H1 (cell line): Measurements from ENCODE around the gene PCDHA13. TPM values are rescaled to one million over a fixed set of nuclear protein-coding genes. Genes with fewer than 3 reads are reported as not detected.
A peak's percentile ranks its signal among the peaks of the same experiment; 100 is the strongest.

Experiments
- ASH2L ChIP-seq: fragments of 200-600, 300-600 bp; sonication (generic); IDR thresholded peaks from one replicate; pipeline ENCODE4 v1.7.1; 2017; ENCODE audit warnings: low read length
- BACH1 ChIP-seq: IDR thresholded peaks from 2 replicates; pipeline ENCODE4 v1.6.1; 2012; ENCODE audit warnings: low read length, improper control_type of control experiment
- BCL11A ChIP-seq, 2 experiments: IDR thresholded peaks; one replicate each; pipeline ENCODE4 v1.6.1; 2011; ENCODE audit warnings: low read depth in 2 of 2, low read length in 2 of 2, mild to moderate bottlenecking in 2 of 2
- CEBPB ChIP-seq: IDR thresholded peaks from 2 replicates; pipeline ENCODE4 v1.6.1; 2012; ENCODE audit warnings: low read depth, low read length
- CHD1 ChIP-seq: IDR thresholded peaks from 2 replicates; pipeline ENCODE4 v1.6.1; 2012; ENCODE audit warnings: low read depth, low read length, improper control_type of control experiment
- CTBP2 ChIP-seq: IDR thresholded peaks from 2 replicates; pipeline ENCODE4 v1.7.0; 2011; ENCODE audit warnings: borderline replicate concordance, mild to moderate bottlenecking, moderate library complexity, mixed read lengths, low read length; ENCODE audit not compliant: insufficient read depth, insufficient read length
- CTCF ChIP-seq, 3 experiments: IDR thresholded peaks; 1 replicate in 2 of 3; 2 replicates in 1 of 3; pipeline versions ENCODE4 v1.5.1 to v1.6.1; 2011; ENCODE audit warnings: low read length in 3 of 3, mild to moderate bottlenecking in 3 of 3, inconsistent platforms in 2 of 3, low read depth in 1 of 3, moderate library complexity in 1 of 3; ENCODE audit not compliant: insufficient read depth in 1 of 3; ENCODE audit errors: control extremely low read depth in 1 of 3
- EGR1 ChIP-seq: IDR thresholded peaks from 2 replicates; pipeline ENCODE4 v1.6.1; 2011; ENCODE audit warnings: low read depth, low read length, borderline replicate concordance
- GABPA ChIP-seq: IDR thresholded peaks from 2 replicates; pipeline ENCODE4 v1.6.1; 2011; ENCODE audit warnings: mild to moderate bottlenecking, low read length, moderate library complexity, borderline replicate concordance; ENCODE audit not compliant: insufficient read depth
- KDM5A ChIP-seq: fragments of 200-600 bp; IDR thresholded peaks from 2 replicates; pipeline ENCODE4 v1.7.1; 2012; ENCODE audit warnings: mild to moderate bottlenecking, low read length, inconsistent platforms, mixed read lengths
- MAFK ChIP-seq: IDR thresholded peaks from 2 replicates; pipeline ENCODE4 v1.6.1; 2012; ENCODE audit warnings: low read depth, mild to moderate bottlenecking, improper control_type of control experiment, low read length
- POLR2A ChIP-seq, 2 experiments: IDR thresholded peaks; 1 replicate in 1 of 2; 2 replicates in 1 of 2; pipeline ENCODE4 v1.6.1; 2011; ENCODE audit warnings: low read depth in 2 of 2, low read length in 2 of 2, mild to moderate bottlenecking in 2 of 2; ENCODE audit errors: control extremely low read depth in 1 of 2
- POU5F1 ChIP-seq: IDR thresholded peaks from 2 replicates; pipeline ENCODE4 v1.6.1; 2011; ENCODE audit warnings: low read depth, mild to moderate bottlenecking, low read length, moderate library complexity
- RAD21 ChIP-seq, 2 experiments: IDR thresholded peaks in 1 of 2; conservative IDR thresholded peaks in 1 of 2; 2 replicates each; pipeline ENCODE4 v1.6.1; 2011; ENCODE audit warnings: low read depth in 2 of 2, low read length in 2 of 2, improper control_type of control experiment in 1 of 2, inconsistent platforms in 1 of 2, mild to moderate bottlenecking in 1 of 2, moderate library complexity in 1 of 2
- RXRA ChIP-seq: IDR thresholded peaks from 2 replicates; pipeline ENCODE4 v1.6.1; 2011; ENCODE audit warnings: low read depth, mild to moderate bottlenecking, low read length, moderate library complexity; ENCODE audit not compliant: insufficient read depth
- SIX5 ChIP-seq: IDR thresholded peaks from 2 replicates; pipeline ENCODE4 v1.6.1; 2011; ENCODE audit warnings: mild to moderate bottlenecking, low read depth, low read length
- SP1 ChIP-seq: IDR thresholded peaks from 2 replicates; pipeline ENCODE4 v1.6.1; 2011; ENCODE audit warnings: low read depth, low read length
- SP2 ChIP-seq: IDR thresholded peaks from 2 replicates; pipeline ENCODE4 v1.6.1; 2012; ENCODE audit warnings: mild to moderate bottlenecking, low read length, inconsistent platforms
- SRF ChIP-seq: IDR thresholded peaks from 2 replicates; pipeline ENCODE4 v1.6.1; 2011; ENCODE audit warnings: mild to moderate bottlenecking, low read depth, low read length, moderate library complexity
- TBP ChIP-seq: IDR thresholded peaks from 2 replicates; pipeline ENCODE4 v1.6.1; 2011; ENCODE audit warnings: low read depth, low read length, improper control_type of control experiment
- TCF12 ChIP-seq: IDR thresholded peaks from 2 replicates; pipeline ENCODE4 v1.6.1; 2011; ENCODE audit warnings: low read depth, mild to moderate bottlenecking, low read length
- USF2 ChIP-seq: IDR thresholded peaks from 2 replicates; pipeline ENCODE4 v1.6.1; 2011; ENCODE audit warnings: low read length, improper control_type of control experiment
- YY1 ChIP-seq: IDR thresholded peaks from 2 replicates; pipeline ENCODE4 v1.6.1; 2011; ENCODE audit warnings: low read depth, mild to moderate bottlenecking, low read length
- polyA plus RNA-seq, 7 experiments: library from polyadenylated mRNA; depleted of rRNA in 3 of 7; stranded (reverse) in 5 of 7; unstranded in 2 of 7; fragments of >200 nt in 5 of 7; fragments of 200-250 nt in 2 of 7; gene quantifications; 1 replicate in 5 of 7; 2 replicates in 1 of 7; 4 replicates in 1 of 7; pipeline versions ENCODE4 v1.2.1 to v1.2.3, GENCODE V29; 2011 to 2013; ENCODE audit warnings: missing spikeins in 2 of 7, mixed read lengths in 2 of 7
- total RNA-seq: library from RNA; stranded (reverse); fragmentation: NEBNext Ultra II Directional; extraction: Animal tissue kit (Norgen Biotek cat#: 25700); gene quantifications from 2 replicates; pipeline ENCODE4 v1.2.1, GENCODE V29; 2021

The PCDHA13 gene
- total and polyA plus RNA-seq, 2 of the 8 experiments (the other 6 are each of a cell fraction or from before 2014, with no cell fraction given), result 1.2 to 1.3 TPM

- TF ChIP-seq TBP, result no peak
- TF ChIP-seq YY1, result no peak
- no peak for TF ChIP-seq BCL11A (IDR thresholded peaks at IDR 0.05; ENCODE audit: low read depth in 2 of 2, low read length in 2 of 2)
- TF ChIP-seq CTCF (IDR thresholded peaks at IDR 0.05; ENCODE audit: control extremely low read depth in 1 of 3, insufficient read depth in 1 of 3, low read depth in 1 of 3, low read length in 3 of 3), result peak; percentile 19 to 57 (median 52); a peak in 3 of 4 replicates
- no peak for TF ChIP-seq TCF12
- peak; percentile 66 to 67 for TF ChIP-seq RAD21 (IDR thresholded peaks at IDR 0.05 in 1 of 2, conservative IDR thresholded peaks at IDR 0.05 in 1 of 2; ENCODE audit: low read depth in 2 of 2, low read length in 2 of 2)
- no peak for TF ChIP-seq GABPA
- TF ChIP-seq BACH1, result no peak
- no peak for TF ChIP-seq SP1
- no peak for TF ChIP-seq POLR2A (IDR thresholded peaks at IDR 0.05; ENCODE audit: control extremely low read depth in 1 of 2, low read depth in 2 of 2, low read length in 2 of 2)
- TF ChIP-seq CEBPB, result no peak
- TF ChIP-seq SRF, result no peak
- no peak for TF ChIP-seq KDM5A
- no peak for TF ChIP-seq MAFK
- no peak for TF ChIP-seq ASH2L
- no peak for TF ChIP-seq CHD1
- no peak for TF ChIP-seq SIX5
- TF ChIP-seq POU5F1, result no peak
- TF ChIP-seq EGR1, result no peak
- TF ChIP-seq USF2, result no peak
- TF ChIP-seq SP2, result no peak
- no peak for TF ChIP-seq CTBP2
- no peak for TF ChIP-seq RXRA
Measured at GRCh38 chr5:140881889-140882590, at the start of gene PCDHA13 (continued).
